Ecto neural progenitor cell (in vitro differentiated cells): ENCODE measurements around the gene PPFIBP1.

Experiments used
- DNase-seq: peaks from one replicate; pipeline ENCODE4 v3.0.0-alpha.2; 2018; ENCODE audit warnings: low spot score

PPFIBP1 gene

GRCh38 chr12:27513155-27513824, 10.7 kb upstream of the PPFIBP1 start:
- DNase-seq, result no peak

GRCh38 chr12:27515671-27516070, 8.3 kb upstream of the PPFIBP1 start:
- no peak for DNase-seq

- no peak for DNase-seq
Observed at GRCh38 chr12:27516625-27517024, 7.4 kb upstream of the PPFIBP1 start.

- no peak for DNase-seq
Observed at GRCh38 chr12:27517546-27517945, 6.5 kb upstream of the PPFIBP1 start.

GRCh38 chr12:27517961-27518665, 5.9 kb upstream of the PPFIBP1 start:
- no peak for DNase-seq

GRCh38 chr12:27521066-27521465, 2.9 kb upstream of the PPFIBP1 start:
- DNase-seq, result no peak

- DNase-seq, result no peak
Observed at GRCh38 chr12:27521981-27522380, 2.0 kb upstream of the PPFIBP1 start.

GRCh38 chr12:27523305-27523641, 733 bp upstream of the PPFIBP1 start:
- no peak for DNase-seq

GRCh38 chr12:27524494-27524835, 459 bp downstream of the PPFIBP1 start:
- DNase-seq, result no peak

- DNase-seq, result no peak
Observed at GRCh38 chr12:27524839-27525753, 1.1 kb downstream of the PPFIBP1 start.

GRCh38 chr12:27527512-27527911, 3.5 kb downstream of the PPFIBP1 start:
- DNase-seq, result no peak

GRCh38 chr12:27528788-27529187, 4.8 kb downstream of the PPFIBP1 start:
- no peak for DNase-seq

- no peak for DNase-seq
Observed at GRCh38 chr12:27530157-27530922, 6.3 kb downstream of the PPFIBP1 start.

GRCh38 chr12:27531896-27532295, 7.9 kb downstream of the PPFIBP1 start:
- DNase-seq, result no peak

- no peak for DNase-seq
Observed at GRCh38 chr12:27534060-27534764, 10.2 kb downstream of the PPFIBP1 start.

- DNase-seq, result no peak
Observed at GRCh38 chr12:27534765-27535161, 10.8 kb downstream of the PPFIBP1 start.

GRCh38 chr12:27535318-27535717, 11.3 kb downstream of the PPFIBP1 start:
- no peak for DNase-seq

GRCh38 chr12:27537855-27538675, 14.1 kb downstream of the PPFIBP1 start:
- no peak for DNase-seq

GRCh38 chr12:27539191-27539631, 15.2 kb downstream of the PPFIBP1 start:
- DNase-seq, result no peak

- no peak for DNase-seq
Observed at GRCh38 chr12:27541031-27541719, 17.2 kb downstream of the PPFIBP1 start.
